Activated CD4-positive, alpha-beta T cell treated with anti-CD3 and anti-CD28 coated beads for 1 hour (primary cell): ENCODE measurements around the gene PHC2.

Source experiments
- DNase-seq: peaks from one replicate; pipeline ENCODE4 v3.0.0-alpha.2; 2020

The PHC2 gene

DNA sequence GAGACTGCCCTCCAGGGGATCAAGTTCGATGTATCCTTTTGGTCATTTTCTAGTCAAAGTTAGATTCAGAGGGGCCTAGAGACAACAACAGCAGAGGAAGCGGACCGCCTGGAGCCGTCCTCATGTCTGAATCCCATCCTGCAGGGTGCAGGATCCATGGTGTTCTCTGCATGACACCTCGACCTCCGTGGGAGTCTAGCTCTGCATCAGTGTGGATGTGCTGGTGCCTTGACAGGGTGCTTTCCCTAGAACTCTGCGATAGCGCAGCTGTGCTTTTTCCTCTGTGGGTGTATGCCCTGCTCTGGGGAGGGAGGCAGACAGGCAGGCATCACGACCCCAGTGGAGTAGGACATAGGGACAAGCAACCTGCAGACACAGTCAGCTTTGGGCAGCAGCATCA is 61.8 kb downstream of the PHC2 start:
- DNase-seq, result no peak

DNA sequence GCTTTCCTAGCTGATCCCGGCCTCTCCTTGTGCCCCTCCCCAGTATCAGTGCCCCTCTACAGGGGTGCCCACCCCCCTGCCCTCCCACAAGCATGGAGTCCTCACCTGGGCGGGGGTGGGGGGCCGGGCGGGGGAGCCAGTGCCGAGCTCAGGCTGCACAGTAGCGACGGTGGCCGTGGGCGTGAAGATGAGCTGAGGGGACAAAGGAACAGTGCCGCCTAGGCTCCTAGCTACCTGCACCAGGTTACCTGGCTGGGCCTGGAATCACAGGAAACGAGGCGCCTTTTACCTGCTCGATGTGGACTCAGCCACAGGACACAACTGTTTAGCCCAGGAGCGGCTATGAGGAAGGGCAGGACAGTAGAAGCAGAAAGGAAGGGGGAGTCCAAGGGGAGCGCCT is 62.5 kb downstream of the PHC2 start:
- no peak for DNase-seq

DNA sequence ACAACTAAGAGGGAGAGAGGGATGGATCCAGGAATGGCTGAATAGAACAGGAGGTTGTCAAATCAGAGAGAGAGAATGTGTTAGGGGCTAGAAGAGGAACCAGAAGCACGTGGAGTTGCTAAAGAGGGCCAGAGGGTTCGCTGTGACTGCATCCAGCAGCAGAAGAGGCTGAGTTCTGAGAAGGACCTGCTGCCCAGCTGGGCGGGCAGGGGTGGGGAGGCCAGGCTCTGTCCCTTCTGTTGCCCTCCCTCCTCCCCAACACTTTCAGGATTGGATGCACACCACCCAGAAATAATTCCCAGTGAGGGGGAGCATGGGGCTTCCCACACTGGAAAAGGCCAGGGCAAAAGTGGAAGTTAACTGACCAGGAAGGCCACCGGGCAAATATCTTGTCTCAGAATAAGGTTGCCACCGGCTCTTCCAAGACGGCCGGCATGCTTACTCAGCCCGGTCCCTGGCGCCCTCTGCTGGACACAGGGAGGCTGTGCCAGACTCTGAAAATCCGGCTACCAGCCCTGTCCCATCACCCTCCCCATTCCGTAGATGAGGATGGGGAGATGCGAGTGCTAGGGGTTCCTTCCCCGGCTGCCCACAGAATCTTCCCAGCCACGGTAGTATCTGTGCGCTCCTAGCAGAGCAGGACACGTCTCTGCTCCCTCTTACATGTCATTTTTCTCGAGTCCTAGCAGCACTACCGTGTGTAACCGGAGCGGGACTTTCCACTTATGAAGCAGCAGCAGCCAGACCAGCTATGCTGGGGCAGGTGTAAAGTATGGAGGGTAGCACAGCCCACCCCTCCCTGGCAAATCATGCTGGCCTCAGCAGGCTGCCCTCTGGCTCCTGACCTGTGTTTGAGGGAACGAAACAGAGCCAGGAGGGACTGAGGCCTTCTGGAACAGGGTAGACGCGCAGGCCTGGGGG is 63.1 kb downstream of the PHC2 start:
- peak; percentile 78 for DNase-seq

DNA sequence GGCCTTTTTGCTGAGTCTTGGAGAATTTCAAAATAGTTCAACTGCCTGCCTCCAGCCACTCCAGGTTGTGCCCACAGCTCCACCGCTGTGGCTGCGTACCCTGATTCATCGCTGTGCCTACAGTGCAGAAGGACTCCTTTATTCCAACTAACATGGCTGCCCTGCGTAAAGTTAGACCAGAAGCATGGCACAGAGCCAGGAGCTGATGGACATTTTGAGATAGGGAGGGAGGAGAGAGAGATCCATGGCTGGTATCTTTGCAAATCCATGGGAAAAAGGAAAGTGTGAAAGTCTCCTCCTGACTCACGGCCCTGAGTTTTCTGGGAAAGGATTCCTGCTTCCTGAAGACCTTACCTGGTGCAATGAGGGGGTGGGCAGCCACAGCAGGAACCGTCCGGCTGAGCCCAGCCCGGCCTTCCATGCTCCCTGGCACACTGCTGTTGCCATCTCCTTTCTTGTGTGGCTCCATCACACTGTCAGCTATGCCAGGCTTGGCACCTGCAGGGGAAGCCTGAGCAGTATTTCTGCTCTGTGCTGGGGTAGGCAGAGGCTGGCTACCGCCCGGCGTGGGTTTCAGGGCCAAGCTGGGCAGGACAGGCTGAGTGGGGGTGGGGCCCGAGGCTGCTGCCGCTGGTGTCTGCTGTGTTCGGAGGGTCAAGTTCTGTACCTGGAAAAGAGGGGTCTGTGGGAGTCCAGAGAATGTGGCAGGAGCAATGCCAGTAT is 64.0 kb downstream of the PHC2 start:
- no peak for DNase-seq

DNA sequence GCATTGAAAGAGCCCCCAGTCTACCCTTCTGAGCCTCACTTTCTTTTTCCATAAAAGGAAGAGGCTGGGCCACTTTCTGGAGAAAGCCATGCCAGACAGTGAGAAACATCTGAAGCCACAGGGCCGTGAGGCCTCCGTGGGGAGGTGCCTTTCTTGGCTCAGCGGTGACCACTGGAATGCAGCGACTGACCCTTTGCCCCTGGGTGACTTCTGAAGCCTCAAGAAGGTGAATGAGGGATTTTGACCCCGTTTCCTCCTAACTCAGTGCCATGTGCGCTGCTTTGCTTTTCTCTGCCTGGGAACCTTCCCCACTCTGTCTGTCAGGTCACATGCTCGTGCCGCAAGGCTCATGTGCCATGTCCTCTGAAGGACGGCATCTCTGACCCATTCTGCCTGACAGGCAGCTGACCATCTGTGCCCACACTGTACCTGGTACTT is 65.3 kb downstream of the PHC2 start:
- no peak for DNase-seq

DNA sequence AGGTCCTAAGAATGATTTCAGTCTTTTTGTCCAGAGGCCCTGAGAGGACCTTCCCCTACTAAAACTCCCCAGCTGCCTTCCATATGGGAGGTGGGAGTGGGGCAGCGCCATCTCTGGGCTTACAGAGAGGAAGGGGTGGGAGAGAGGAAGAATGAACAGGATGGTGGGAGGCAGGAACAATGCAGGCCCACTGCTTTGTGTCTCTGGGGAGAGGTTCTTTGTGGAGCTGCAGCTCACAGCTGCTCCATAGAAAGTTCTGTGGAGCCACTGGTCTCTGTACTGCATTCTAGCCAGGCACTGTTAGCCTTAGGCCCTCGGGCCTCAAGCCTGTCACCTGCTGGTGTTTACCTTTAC is 66.4 kb downstream of the PHC2 start:
- DNase-seq, result no peak

DNA sequence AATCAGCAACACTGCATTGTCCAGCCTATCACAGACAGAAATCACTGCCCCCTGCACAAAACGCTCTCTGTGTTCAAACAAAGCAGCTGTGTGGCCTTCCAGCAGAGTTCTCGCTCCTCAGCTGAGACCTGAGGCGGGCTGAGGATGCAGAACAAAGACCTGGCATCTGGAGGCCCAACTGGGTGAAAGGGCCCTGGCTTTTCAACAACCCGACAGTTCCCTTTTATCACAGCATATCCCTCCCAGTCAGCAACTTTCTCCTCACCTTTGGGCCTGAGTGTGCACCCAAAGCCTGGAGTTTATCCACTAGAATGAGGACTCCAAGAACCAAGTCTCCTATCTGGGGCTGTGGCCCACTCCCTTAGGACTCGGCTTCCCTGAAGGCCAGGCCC is 67.4 kb downstream of the PHC2 start:
- no peak for DNase-seq

DNA sequence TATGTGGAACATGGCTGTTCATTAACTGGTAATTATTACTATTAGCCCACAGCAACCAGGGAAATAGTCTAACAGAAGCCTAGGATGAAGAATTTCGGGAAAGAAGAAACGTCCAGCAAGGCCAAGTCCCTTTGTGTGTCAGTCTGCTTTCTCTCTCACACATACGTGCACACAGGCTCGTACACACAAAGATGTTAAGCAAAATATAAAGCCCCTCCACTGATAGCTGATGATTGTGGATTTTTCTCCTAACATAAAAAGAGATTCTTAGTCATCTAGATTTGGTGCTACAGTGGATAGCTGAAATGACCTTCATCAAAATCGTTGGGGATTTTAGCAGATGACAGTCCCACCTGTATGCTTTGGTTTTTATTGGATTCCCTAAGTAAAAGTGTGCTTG is 67.9 kb downstream of the PHC2 start:
- no peak for DNase-seq

DNA sequence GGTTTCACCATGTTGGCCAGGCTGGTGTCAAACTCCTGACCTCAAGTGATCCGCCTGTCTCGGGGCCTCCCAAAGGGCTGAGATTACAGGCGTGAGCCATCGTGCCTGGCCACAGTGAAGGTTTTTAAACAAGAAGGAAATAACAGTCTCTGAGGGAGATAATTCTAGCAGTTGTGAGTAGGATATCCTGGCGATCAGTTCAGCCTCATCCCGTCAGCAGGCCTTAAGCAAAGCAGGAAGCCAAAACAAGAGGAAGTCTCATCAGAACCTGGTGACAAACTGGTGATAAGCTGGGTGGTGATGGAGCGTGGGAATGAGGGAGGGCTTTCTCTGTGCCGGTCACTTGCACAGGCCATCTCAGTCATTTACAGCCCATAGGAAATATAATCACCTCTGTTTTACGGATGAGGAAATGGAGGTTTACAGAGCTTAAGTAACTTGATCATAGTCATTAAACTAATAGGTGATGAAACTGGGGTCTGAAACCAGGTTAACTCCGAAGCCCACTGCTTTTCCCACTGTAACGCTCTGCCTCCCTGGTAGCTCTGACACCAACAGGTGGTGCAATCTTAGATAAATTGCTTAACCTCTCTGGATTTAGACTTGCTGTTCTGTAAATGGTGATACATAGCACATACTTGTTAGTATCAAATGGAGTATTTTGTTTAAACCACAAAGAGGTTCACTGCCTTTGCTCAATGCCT is 69.2 kb downstream of the PHC2 start:
- no peak for DNase-seq

DNA sequence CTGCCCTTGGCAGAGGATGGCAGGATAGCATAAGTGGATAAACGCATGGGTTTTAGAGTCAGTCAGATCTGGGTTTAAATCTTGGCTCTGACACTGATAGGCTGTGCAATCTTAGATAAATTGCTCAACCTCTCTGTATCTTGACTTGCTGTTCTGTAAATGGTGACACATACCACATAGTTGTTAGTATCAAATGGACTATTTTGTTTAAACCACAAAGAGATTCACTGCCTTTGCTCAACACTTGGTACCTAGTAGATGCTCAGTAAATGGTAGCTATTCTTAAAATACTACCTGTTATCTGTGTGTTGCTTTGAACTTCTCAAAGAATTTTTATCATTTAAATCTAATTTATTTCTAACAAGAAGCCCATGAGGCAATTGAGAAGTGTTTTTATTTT is 70.5 kb downstream of the PHC2 start:
- DNase-seq, result no peak

DNA sequence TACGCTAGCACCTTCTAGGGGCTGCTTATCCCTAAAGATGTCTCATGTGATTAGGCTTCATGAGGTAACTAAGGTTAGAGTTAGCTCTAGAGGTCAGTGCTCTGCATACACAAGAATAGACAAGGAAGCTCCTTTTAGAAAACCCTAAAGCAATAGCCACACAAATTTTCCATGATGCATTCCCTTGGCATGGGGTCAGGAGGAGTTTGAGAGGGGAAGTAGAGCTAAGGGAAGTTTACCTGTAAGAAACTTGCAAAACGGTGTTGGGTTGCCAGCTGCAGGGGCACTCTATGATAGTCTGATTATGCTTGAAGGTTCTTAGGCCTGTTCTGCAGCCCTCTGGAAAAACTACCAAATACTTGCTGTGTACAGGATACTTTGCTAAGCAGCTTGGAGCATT is 71.0 kb downstream of the PHC2 start:
- DNase-seq, result no peak

DNA sequence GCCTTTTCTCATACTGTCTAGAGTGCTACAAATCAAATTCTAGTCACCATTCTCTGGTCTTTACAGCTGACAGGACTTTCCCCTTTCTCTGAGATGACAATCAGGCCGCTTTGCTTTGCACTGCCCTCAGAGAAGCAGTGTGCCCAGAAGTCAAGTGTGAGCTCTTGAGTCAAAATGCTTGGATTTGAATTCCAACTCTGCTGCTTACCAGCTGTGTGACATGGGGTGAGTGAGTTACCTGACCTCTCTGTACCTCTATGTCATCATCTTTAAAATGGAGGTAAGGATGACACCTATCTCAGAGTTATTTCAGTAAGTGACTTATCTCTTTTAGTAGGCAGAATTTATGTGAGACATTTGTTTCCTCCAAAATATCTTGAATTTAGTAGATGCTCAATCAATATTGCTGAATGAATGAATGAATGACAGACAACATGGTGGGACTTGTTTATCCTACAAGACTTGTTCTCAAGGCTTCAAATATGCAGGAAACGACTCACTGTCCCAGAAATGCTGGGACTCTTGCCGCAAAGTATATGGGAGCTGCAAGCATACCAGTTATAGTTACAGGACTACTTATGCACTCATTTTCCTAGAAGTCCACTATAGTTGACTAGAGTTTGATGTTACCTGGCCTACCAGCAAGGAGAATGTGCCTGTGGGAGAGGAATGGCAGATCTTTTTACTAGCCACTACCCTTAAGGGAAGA is 71.9 kb downstream of the PHC2 start:
- no peak for DNase-seq

DNA sequence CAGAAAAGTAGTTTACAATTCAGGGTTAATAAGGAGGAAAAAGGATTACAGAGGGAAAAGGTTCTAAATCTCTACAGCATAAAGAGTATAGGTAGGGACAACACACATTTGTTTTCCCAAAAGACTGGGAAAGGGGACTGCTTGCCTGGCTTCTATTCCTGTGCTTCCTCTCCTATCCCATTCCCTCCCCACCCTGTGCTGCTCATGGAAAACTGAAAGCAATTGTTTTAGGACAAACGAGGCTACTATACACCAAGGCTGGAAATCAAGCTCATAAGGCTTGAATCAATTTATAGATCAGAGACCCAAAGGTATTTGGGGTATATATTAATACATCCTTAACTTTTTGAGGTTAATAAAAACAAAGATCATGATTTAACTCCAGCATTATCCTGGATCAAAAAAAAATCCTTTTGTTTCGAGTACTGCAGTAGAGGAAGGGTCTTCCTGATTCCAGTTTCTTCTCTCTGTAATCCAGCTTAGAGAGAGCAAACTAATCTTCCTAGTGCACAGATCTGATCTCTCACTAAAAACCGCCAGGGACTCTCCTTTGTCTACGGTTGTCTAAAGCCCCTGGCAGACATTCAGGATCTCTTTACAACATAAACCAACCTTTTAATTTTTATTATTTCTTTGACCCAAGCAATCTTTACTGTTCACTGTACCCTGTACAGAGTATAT is 72.6 kb downstream of the PHC2 start:
- DNase-seq, result no peak

DNA sequence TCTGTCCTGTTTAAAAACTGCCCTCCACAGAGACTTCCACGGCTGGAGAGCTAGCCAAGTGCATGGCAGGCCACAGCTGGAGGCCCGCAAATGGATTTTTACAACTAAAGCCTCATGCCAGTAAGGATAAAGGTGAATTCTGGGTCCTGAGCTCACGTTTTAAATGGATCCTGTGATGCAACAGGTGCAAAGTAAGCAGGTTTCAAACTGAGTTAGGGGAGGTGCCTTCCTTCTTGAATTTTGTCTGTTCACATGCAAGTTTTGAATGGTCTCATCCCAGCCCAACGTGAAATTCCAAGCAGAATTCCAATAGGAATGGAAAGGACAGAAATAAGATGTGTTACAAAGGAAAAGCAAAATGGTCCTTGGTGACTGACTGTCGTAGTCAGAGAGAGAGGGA is 73.8 kb downstream of the PHC2 start:
- no peak for DNase-seq

DNA sequence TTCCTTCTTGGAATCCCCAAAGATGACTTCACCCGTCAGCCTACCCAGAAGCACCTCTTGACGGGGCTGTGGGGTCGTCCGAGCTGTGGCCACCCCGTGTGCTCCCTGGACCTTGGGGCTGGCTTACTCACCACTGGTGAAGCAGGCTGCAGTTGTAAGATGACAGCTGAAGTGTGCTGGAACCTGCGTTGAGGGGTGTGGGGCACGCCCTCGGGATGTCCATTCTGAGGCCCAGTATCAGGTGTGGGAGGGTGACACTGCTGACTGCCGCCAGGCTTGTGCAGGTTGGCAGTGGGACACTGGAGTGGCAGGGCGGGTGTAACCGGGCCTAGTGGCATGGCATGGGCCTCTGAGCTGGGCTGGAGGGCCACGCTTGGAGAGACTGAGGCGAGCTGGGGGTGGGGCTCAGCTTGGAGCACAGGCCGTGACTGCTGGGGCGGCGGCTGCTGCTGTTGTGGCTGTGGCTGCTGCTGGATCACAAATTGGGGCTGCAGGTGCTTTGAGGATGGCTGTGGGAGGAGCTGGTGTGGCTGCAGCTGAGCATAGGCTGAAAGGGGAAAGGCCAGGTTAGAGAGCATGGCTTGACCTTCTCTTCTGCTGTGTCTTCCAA is 76.1 kb downstream of the PHC2 start:
- no peak for DNase-seq

DNA sequence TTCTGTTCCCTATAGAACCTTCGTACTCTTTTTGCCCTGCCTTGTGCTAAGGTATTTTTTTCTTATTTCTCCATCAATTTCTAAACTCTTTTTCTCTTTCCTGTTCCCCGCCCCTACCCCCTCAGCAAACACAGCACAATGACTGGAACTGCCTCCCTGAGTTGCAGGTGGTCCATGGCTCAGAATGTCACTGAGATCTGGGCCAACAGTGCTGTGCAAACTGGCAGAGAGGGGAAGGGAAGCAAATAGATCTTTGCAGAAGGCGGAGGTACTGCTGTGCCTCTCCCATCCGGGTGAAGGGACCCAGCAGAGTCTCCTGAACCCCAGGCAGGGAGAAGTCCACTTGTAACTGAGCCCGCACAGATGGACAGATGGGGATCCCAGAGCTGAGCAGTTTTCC is 77.4 kb downstream of the PHC2 start:
- no peak for DNase-seq

DNA sequence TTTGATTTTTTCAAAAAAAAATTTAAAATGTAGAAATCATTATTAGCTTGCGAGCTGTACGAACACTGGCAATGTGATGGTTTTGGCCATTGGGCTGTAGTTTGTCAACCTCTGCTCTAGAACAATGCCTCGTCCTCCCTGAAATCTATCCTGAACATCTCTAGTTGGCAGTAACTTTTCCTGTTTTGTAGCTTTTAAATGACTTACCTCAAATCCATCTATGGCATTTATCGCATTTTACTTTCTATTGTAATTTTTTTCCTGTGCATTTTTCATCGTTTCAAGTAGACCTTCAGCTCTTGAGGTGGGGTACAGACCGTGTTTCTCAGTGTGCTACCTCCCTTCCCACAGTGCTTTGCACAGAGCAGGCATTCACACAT is 79.6 kb downstream of the PHC2 start:
- no peak for DNase-seq

DNA sequence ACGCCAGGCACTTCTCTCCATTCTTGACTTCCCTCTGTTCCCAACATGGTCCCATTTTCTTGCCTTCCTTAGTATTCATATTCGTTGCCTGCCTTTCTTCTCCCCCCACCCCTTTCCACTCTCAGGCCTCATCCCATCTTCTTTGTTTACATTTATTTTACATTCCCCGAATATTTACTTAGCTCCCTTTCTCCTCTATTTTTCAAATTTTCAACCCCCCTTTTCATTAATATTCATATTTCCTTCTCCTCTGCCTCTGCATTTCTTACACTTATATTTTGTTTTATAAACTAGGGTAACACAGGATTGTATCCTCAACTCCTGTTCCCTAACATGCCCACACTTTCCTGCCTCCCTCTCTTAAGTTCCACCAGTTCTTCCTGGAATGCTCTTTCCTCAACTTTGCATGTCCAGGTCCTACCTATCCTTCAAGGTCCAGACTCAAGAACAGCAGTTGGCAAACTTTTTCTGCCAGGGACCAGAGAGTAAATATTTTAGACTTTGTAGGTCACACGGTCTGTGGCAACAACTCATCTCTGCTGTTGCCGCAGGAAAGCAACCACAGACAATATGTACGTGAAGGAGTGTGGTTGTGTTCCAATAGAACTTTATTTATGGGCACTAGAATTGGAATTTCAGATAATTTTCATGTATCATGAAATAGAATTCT is 80.1 kb downstream of the PHC2 start:
- no peak for DNase-seq

DNA sequence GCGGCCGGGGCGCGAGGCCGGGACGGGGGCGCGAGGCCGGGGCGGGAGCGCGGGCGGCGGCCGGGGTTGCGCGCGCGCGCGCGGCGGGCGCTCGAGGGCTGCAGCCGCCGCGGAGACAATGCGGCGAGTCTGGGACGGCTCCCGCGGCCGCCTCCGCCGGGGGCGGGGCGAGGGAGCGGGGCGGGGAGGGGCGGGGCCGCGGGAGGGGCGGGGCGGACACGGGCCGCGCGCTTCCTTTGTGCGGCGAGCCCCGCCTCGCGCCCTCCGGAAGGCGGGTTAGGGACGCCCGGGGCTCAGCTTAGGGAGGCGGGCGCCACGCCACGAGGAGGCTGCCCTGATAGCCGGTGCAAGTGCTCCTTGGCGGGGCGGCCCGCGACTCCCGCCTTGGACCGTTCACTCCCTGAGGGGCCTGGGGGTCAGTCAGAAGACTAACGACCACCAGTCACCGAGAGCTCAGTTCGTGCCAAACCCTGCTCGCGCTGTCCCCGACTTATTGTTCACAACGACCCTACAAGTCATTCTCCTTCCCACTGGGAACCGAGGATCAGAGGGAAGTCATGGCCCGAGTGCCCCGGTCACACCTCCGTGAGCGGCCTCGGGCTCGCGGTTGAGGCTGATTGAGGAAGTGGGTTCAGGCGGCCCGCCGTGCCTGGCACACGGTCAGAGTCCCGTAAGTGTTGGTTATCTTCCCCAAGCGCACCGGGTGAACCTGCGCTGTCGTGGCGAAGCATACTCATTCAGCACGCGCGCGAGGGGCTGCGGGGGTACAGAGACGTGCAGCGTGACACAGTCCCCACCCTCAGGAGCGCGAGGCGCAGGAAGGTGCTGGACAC is 80.9 kb downstream of the PHC2 start:
- peak; percentile 66 for DNase-seq

DNA sequence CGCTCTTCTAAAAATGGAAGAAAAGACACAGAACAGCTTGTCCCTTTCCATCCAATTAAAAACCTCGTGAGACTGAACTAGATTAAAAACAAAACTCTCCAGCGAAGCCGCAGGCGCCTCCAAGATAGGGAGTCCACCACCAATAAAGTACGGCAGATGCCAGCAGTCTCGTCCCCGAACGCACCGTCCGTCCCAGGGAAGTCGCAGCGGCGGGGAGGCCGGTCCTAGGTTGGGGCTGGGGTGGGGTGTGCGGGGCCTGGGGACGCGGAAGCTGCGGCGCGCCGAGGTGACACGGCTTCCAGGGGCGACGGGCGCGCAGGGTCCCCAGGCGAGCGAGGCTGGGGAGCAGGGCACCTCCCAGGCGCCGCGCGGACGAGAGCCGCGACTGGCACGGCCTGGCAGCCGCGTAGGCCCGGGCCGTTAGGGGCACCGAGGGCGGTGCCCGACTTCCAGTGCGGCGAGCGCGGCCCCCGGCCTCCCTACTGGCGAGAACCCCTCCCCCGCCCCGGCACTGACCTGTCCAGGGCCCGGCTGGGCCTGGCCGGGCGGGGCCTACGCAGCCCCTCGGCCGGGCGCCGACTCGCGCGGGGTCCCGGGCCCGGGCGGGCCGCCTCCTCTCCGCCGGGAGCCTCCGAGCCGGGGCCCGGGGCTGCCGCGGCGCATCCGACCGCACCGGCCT is 81.7 kb downstream of the PHC2 start:
- peak; percentile 13 for DNase-seq
